Heart left ventricle (tissue), 16 donors: Measurements from ENCODE around the gene FAM76B. TPM values are rescaled to one million over a fixed set of nuclear protein-coding genes. Genes with fewer than 3 reads are reported as not detected.

ENCODE experiments used
- ATAC-seq, 4 donors: fragments of 200-7000 bp; cut with Tn5 transposase; one replicate each; pipeline ENCODE4 v1.9.1; 2020 to 2022; ENCODE audit warnings: moderate library complexity in 4 of 4, mild to moderate bottlenecking in 3 of 4, moderate number of reproducible peaks in 1 of 4
- DNase-seq, 5 donors: peaks; one replicate each; pipeline ENCODE4 v3.0.0-alpha.2; 2020
- H3K27ac ChIP-seq, 12 donors: fragments of 200-600 bp; sonication (generic) in 4 of 12; one replicate each; pipeline versions ENCODE4 v1.5.0 to v1.8.0; 2016 to 2022; ENCODE audit warnings: mild to moderate bottlenecking in 2 of 12
- H3K27me3 ChIP-seq, 9 donors: fragments of 200-600 bp; sonication (generic) in 2 of 9; one replicate each; pipeline versions ENCODE4 v1.5.1 to v1.8.0; 2016 to 2022; ENCODE audit warnings: mild to moderate bottlenecking in 3 of 9
- H3K36me3 ChIP-seq, 9 donors: fragments of 200-600 bp; sonication (generic) in 2 of 9; one replicate each; pipeline versions ENCODE4 v1.5.0 to v1.8.0; 2018 to 2022; ENCODE audit warnings: mild to moderate bottlenecking in 2 of 9
- H3K4me1 ChIP-seq, 12 donors: fragments of 200-600 bp; sonication (generic) in 4 of 12; one replicate each; pipeline versions ENCODE4 v1.5.0 to v1.8.0; 2016 to 2022; ENCODE audit warnings: mild to moderate bottlenecking in 3 of 12
- H3K4me3 ChIP-seq, 12 donors: fragments of 200-600 bp; sonication (generic) in 4 of 12; one replicate each; pipeline versions ENCODE4 v1.5.0 to v1.8.0; 2017 to 2022; ENCODE audit warnings: mild to moderate bottlenecking in 9 of 12, moderate library complexity in 4 of 12
- H3K9me3 ChIP-seq, 12 donors: fragments of 200-600 bp; sonication (generic) in 4 of 12; one replicate each; pipeline versions ENCODE4 v1.5.0 to v1.8.0; 2016 to 2022; ENCODE audit warnings: mild to moderate bottlenecking in 1 of 12
- POLR2A ChIP-seq, 2 donors: fragments of 450-650 bp; IDR thresholded peaks; one replicate each; pipeline ENCODE4 v1.6.1; 2017; ENCODE audit warnings: antibody characterized with exemption in 2 of 2, mild to moderate bottlenecking in 2 of 2, moderate library complexity in 2 of 2
- WGBS, 4 donors: extraction: QIAGEN DNeasy Blood & Tissue Kit in 2 of 4; methylation state at CpG; one replicate each; pipeline versions ENCODE4 v1.1.5 to v1.1.7; 2013 to 2018; 5-methylcytosine and 5-hydroxymethylcytosine counted together
- intact Hi-C, 10 donors: fragments of 100-400 bp; cut with DNase I; formaldehyde crosslinking; loops; one replicate each; pipeline versions ENCODE4 v1.11.1 to v1.14.2; 2022
- polyA plus RNA-seq, 2 donors: library from polyadenylated mRNA; stranded (reverse); fragments of 200-250 nt; gene quantifications; one replicate each; pipeline ENCODE4 v1.2.3, GENCODE V29; 2013
- total RNA-seq, 9 donors: library from RNA; depleted of rRNA in 2 of 9; stranded (reverse); fragments of >200 nt in 2 of 9; fragmentation: NEBNext Ultra II Directional in 3 of 9; extraction: Animal tissue kit (Norgen Biotek cat#: 25700) in 3 of 9; gene quantifications; one replicate each; pipeline versions ENCODE4 v1.1.0 to v1.2.4, GENCODE V29; 2016 to 2023
- TF ChIP-seq, protein P1 (sequence below), 12 donors: fragments of 200-600 bp; sonication (generic) in 4 of 12; IDR thresholded peaks; one replicate each; pipeline versions ENCODE4 v1.5.0 to v1.8.0; 2018 to 2022; ENCODE audit warnings: antibody characterized with exemption in 12 of 12, mild to moderate bottlenecking in 5 of 12
- donor health status: ischemic (EF 13 %, LVEDD 7.1; RV severe dilation, severe dysfunction).
- donor health status: healthy with polysubstance abuse.
- donor health status: DM: no; HTN: yes; CAD: no.
- donor health status: DM: no; HTN: no; CAD: no.
- donor health status: ischemic (EF 25% LVEDD 6.9; RV normal size, moderate dysfunction).
- donor health status: ischemic (EF 25% LVEDD 5.7; RV mildly dilated, moderate dysfunction).
- donor health status: healthy.
- donor health status: DM: yes; HTN: yes; CAD: no.
- donor health status: ischemic (EF 35%, LVEDD 5.7; RV mildly dilated, moderate dysfunction).
- donor health status: nonischemic (EF 11% LVEDD 7.7; RV severe dilation, severe dysfunction).
- donor health status: DM: yes; HTN: yes; CAD: no.
- donor health status: PGD.
- donor health status: ischemic (EF 29% LVEDD 5.4; RV normal size, mild dysfunction).
- donor health status: nonischemic (EF 23%, LVEDD 6.1; RV moderate dilation, normal function).

FAM76B gene
- total and polyA plus RNA-seq, 11 donors, result 4.6 to 13.2 (median 5.8) TPM

- no peak for TF ChIP-seq POLR2A (IDR thresholded peaks at IDR 0.05)
- TF ChIP-seq, protein P1, sequence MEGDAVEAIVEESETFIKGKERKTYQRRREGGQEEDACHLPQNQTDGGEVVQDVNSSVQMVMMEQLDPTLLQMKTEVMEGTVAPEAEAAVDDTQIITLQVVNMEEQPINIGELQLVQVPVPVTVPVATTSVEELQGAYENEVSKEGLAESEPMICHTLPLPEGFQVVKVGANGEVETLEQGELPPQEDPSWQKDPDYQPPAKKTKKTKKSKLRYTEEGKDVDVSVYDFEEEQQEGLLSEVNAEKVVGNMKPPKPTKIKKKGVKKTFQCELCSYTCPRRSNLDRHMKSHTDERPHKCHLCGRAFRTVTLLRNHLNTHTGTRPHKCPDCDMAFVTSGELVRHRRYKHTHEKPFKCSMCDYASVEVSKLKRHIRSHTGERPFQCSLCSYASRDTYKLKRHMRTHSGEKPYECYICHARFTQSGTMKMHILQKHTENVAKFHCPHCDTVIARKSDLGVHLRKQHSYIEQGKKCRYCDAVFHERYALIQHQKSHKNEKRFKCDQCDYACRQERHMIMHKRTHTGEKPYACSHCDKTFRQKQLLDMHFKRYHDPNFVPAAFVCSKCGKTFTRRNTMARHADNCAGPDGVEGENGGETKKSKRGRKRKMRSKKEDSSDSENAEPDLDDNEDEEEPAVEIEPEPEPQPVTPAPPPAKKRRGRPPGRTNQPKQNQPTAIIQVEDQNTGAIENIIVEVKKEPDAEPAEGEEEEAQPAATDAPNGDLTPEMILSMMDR (IDR thresholded peaks at IDR 0.05), result no peak
- intact Hi-C loops, result no loop called here
- H3K27ac ChIP-seq, result no peak overlapping the region
- peaks cover 0 to 7% (median 0%) of the 10 kb centered on the region in 12 donors for H3K4me1 ChIP-seq
- H3K27me3 ChIP-seq, result no peaks in the 10 kb centered on the region
- no peak overlapping the region for H3K4me3 ChIP-seq
- WGBS, 4 donors, result 83 to 89% (median 85%) methylated on average over 6 of the region's 6 CpGs
- no peak for ATAC-seq
- H3K36me3 ChIP-seq, result no peaks in the 10 kb centered on the region
- H3K9me3 ChIP-seq, result no peaks in the 10 kb centered on the region
- DNase-seq, result no peak
Measured at GRCh38 chr11:95729462-95729861, 60.1 kb downstream of the FAM76B start.

DNA sequence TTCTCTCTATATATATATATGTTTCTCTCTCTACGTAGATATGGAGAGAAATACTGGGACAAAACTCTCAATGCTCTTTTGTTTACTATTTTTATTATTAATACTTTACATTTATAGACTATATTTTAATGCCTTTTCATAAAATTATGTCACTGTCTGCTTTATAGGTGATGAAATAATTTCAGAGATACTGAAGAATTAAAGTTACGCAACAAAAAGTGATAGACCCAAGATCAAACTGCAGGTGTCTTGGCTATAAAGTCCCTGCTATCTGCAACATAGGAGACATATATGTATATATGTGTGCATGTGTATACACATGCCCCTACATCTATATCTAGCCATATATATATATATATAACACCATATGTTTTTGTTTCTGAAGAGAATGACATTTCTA, 60.8 kb downstream of the FAM76B start:
- ATAC-seq (no peak), DNase-seq (no peak)
- WGBS, 4 donors, result 97 to 98% (median 98%) methylated on average over 2 of the region's 2 CpGs
- intact Hi-C loops, result no loop called here
- Histone ChIP-seq H3K27ac (no peak overlapping the region), H3K36me3 (no peaks in the 10 kb centered on the region), H3K4me1 (peaks cover 0 to 3% (median 0%) of the 10 kb centered on the region in 12 donors), H3K9me3 (no peaks in the 10 kb centered on the region), H3K4me3 (no peak overlapping the region), H3K27me3 (no peaks in the 10 kb centered on the region)
- TF ChIP-seq POLR2A (IDR thresholded peaks at IDR 0.05), result no peak
- TF ChIP-seq, protein P1 (IDR thresholded peaks at IDR 0.05), result no peak

DNA sequence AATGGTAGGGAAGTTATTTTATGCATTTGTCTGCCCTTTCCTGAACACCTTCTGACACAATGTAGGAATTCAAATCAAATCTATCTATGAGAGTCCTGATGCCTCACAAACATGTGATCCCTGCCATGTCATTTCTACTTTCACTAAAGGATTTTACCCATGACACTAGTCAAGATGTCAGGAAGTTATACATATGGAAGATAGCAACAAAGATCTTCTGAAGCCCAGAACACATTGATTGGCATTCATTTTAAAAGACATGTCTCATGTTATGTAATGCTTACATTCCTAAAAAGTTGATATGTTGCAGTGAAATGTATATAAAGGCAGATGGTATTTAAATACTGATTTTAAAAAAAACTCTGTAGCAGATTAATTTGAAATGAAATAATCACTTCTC, 61.5 kb downstream of the FAM76B start:
- intact Hi-C loops, result no loop called here
- no peak overlapping the region for H3K27ac ChIP-seq
- no peak for ATAC-seq
- no peaks in the 10 kb centered on the region for H3K9me3 ChIP-seq
- H3K27me3 ChIP-seq, result no peaks in the 10 kb centered on the region
- H3K4me3 ChIP-seq, result no peak overlapping the region
- H3K36me3 ChIP-seq, result no peaks in the 10 kb centered on the region
- H3K4me1 ChIP-seq, result no peaks in the 10 kb centered on the region
- no peak for TF ChIP-seq POLR2A (IDR thresholded peaks at IDR 0.05)
- TF ChIP-seq, protein P1 (IDR thresholded peaks at IDR 0.05), result no peak
- no peak for DNase-seq

GRCh38 chr11:95727620-95728019, 62.0 kb downstream of the FAM76B start:
- 74 to 82% (median 77%) methylated on average over 6 of the region's 6 CpGs for WGBS, 4 donors
- Histone ChIP-seq H3K27me3 (no peaks in the 10 kb centered on the region), H3K4me1 (no peaks in the 10 kb centered on the region), H3K27ac (no peak overlapping the region), H3K9me3 (no peaks in the 10 kb centered on the region), H3K4me3 (no peak overlapping the region), H3K36me3 (no peaks in the 10 kb centered on the region)
- intact Hi-C loops, result no loop called here
- TF ChIP-seq, protein P1 (IDR thresholded peaks at IDR 0.05), result no peak
- no peak for TF ChIP-seq POLR2A (IDR thresholded peaks at IDR 0.05)
- no peak for DNase-seq
- ATAC-seq, result no peak
